GM12892 (cell line): ENCODE results near the gene MCOLN1.

Experiments used
- POLR2A ChIP-seq: IDR thresholded peaks from 2 replicates; pipeline ENCODE4 v1.6.1; 2011; ENCODE audit warnings: low read depth, low read length, control low read depth
- POLR2AphosphoS5 ChIP-seq: IDR thresholded peaks from 2 replicates; pipeline ENCODE4 v1.6.1; 2011; ENCODE audit warnings: low read depth, low read length, control low read depth

GRCh38 chr19:7528192-7528519 lies 5.7 kb downstream of the MCOLN1 start:
- TF ChIP-seq POLR2A = no peak
- TF ChIP-seq POLR2AphosphoS5 = no peak
